ENCODE results near the gene SLC25A26.

SLC25A26 gene

GRCh38 chr3:66320390-66320789 is 99.6 kb downstream of the SLC25A26 start:
- DNase-seq (ENCODE audit: low read depth in 2 of 2) = no peak

GRCh38 chr3:66322436-66322835 is 101.6 kb downstream of the SLC25A26 start:
- DNase-seq (ENCODE audit: low read depth in 2 of 2) = no peak

- DNase-seq (ENCODE audit: low read depth in 2 of 2) = no peak
Observed at GRCh38 chr3:66326340-66326739, 105.5 kb downstream of the SLC25A26 start.

GRCh38 chr3:66335671-66336070 is 114.9 kb downstream of the SLC25A26 start:
- DNase-seq (ENCODE audit: low read depth in 2 of 2) = no peak

GRCh38 chr3:66336333-66336766 is 115.5 kb downstream of the SLC25A26 start:
- DNase-seq (ENCODE audit: low read depth in 2 of 2) = no peak

- DNase-seq (ENCODE audit: low read depth in 2 of 2) = no peak
Observed at GRCh38 chr3:66338927-66339326, 118.1 kb downstream of the SLC25A26 start.

GRCh38 chr3:66342717-66343356 is 122.0 kb downstream of the SLC25A26 start:
- no peak for DNase-seq (ENCODE audit: low read depth in 2 of 2)

GRCh38 chr3:66344391-66344811 is 123.6 kb downstream of the SLC25A26 start:
- DNase-seq (ENCODE audit: low read depth in 2 of 2) = no peak

GRCh38 chr3:66344848-66345578 is 124.2 kb downstream of the SLC25A26 start:
- DNase-seq (ENCODE audit: low read depth in 2 of 2) = no peak

- no peak for DNase-seq (ENCODE audit: low read depth in 2 of 2)
Observed at GRCh38 chr3:66348704-66349103, 127.9 kb downstream of the SLC25A26 start.

- DNase-seq (ENCODE audit: low read depth in 2 of 2) = no peak
Observed at GRCh38 chr3:66350601-66351000, 129.8 kb downstream of the SLC25A26 start.

GRCh38 chr3:66353039-66353438 is 132.2 kb downstream of the SLC25A26 start:
- DNase-seq (ENCODE audit: low read depth in 2 of 2) = no peak

- no peak for DNase-seq (ENCODE audit: low read depth in 2 of 2)
Observed at GRCh38 chr3:66353530-66353929, 132.7 kb downstream of the SLC25A26 start.

GRCh38 chr3:66354001-66354400 is 133.2 kb downstream of the SLC25A26 start:
- no peak for DNase-seq (ENCODE audit: low read depth in 2 of 2)

- DNase-seq (ENCODE audit: low read depth in 2 of 2) = no peak
Observed at GRCh38 chr3:66355394-66355793, 134.6 kb downstream of the SLC25A26 start.

GRCh38 chr3:66355997-66356396 is 135.2 kb downstream of the SLC25A26 start:
- no peak for DNase-seq (ENCODE audit: low read depth in 2 of 2)

- DNase-seq (ENCODE audit: low read depth in 2 of 2) = no peak
Observed at GRCh38 chr3:66361356-66361755, 140.6 kb downstream of the SLC25A26 start.

GRCh38 chr3:66362541-66362941 is 141.7 kb downstream of the SLC25A26 start:
- no peak for DNase-seq (ENCODE audit: low read depth in 2 of 2)

GRCh38 chr3:66363148-66363547 is 142.3 kb downstream of the SLC25A26 start:
- no peak for DNase-seq (ENCODE audit: low read depth in 2 of 2)

- no peak for DNase-seq (ENCODE audit: low read depth in 2 of 2)
Observed at GRCh38 chr3:66365080-66365479, 144.3 kb downstream of the SLC25A26 start.

GRCh38 chr3:66366747-66367146 is 145.9 kb downstream of the SLC25A26 start:
- no peak for DNase-seq (ENCODE audit: low read depth in 2 of 2)

GRCh38 chr3:66367979-66368378 is 147.2 kb downstream of the SLC25A26 start:
- no peak for DNase-seq (ENCODE audit: low read depth in 2 of 2)

- DNase-seq (ENCODE audit: low read depth in 2 of 2) = no peak
Observed at GRCh38 chr3:66370179-66370578, 149.4 kb downstream of the SLC25A26 start.
